Measurements from ENCODE around the gene TTC31. TPM values are rescaled to one million over a fixed set of nuclear protein-coding genes. Genes with fewer than 3 reads are reported as not detected.
"Not testable (repeated sequence)": the region's sequence is repeated elsewhere in the genome, so short reads cannot be mapped to it uniquely, and the experiment has no call there.

The TTC31 gene
- polyA plus RNA-seq, result 10 to 100 TPM; 15.9 to 35.1 (median 31.9) TPM

GRCh38 chr2:74482801-74483674 is at the start of gene TTC31, which contains the start of gene CCDC142:
Gene TTC31 (plus strand): TSS chr2:74483081. CDS start chr2:74483096, 15 bp downstream.
Gene CCDC142 (minus strand): TSS chr2:74482998. CDS start chr2:74482837, 161 bp downstream.
- Mint-ChIP-seq H3K9me3 (no peaks in the 10 kb centered on the region), H3K4me1 (peaks cover 35 to 40% of the 10 kb centered on the region in 2 donors)

GRCh38 chr2:74436111-74436805 is 46.6 kb upstream of the TTC31 start:
- Mint-ChIP-seq H3K9me3 (no peaks in the 10 kb centered on the region), H3K36me3 (no peaks in the 10 kb centered on the region), H3K27me3 (ENCODE audit: low read depth in 3 of 3) (peaks cover 2 to 5% (median 2%) of the 10 kb centered on the region in 3 donors)

More at GRCh38 chr2:74482801-74483674, at the start of gene TTC31, which contains the start of gene CCDC142:
- peak within 1 kb of the TSS; percentile 90 to 100 (median 99) for H3K27ac Mint-ChIP-seq
- peak; percentile 94 to 96 (median 95) for DNase-seq
- peaks cover 0 to 5% (median 4%) of the 10 kb centered on the region in 3 donors for H3K27me3 Mint-ChIP-seq (ENCODE audit: low read depth in 3 of 3)
- H3K4me3 Mint-ChIP-seq, result peak within 1 kb of the TSS; percentile 97 to 100 (median 99)
- peaks cover 6 to 14% (median 8%) of the 10 kb centered on the region in 3 donors for H3K36me3 Mint-ChIP-seq

GRCh38 chr2:74436848-74437695 is 45.8 kb upstream of the TTC31 start:
- H3K36me3 Mint-ChIP-seq, result no peaks in the 10 kb centered on the region
- H3K4me3 Mint-ChIP-seq, result no peak overlapping the region
- peaks cover 23 to 25% of the 10 kb centered on the region in 2 donors for H3K4me1 Mint-ChIP-seq
- peaks cover 2 to 5% (median 3%) of the 10 kb centered on the region in 3 donors for H3K27me3 Mint-ChIP-seq (ENCODE audit: low read depth in 3 of 3)
- DNase-seq, result no peak
- no peaks in the 10 kb centered on the region for H3K9me3 Mint-ChIP-seq
- H3K27ac Mint-ChIP-seq, result peak overlapping the region in 3 of 6 donors; percentile 15 to 82 (median 67)

More at GRCh38 chr2:74436111-74436805, 46.6 kb upstream of the TTC31 start:
- Mint-ChIP-seq H3K4me1 (peaks cover 22 to 23% of the 10 kb centered on the region in 2 donors), H3K27ac (no peak overlapping the region), H3K4me3 (no peak overlapping the region)
- no peak for DNase-seq

GRCh38 chr2:74438248-74438647 is 44.6 kb upstream of the TTC31 start:
- Mint-ChIP-seq H3K36me3 (no peaks in the 10 kb centered on the region), H3K27ac (peak overlapping the region in 4 of 6 donors; percentile 48 to 85 (median 66)), H3K9me3 (no peaks in the 10 kb centered on the region), H3K4me1 (peaks cover 27 to 29% of the 10 kb centered on the region in 2 donors), H3K27me3 (ENCODE audit: low read depth in 3 of 3) (peaks cover 5 to 6% (median 6%) of the 10 kb centered on the region in 3 donors), H3K4me3 (no peak overlapping the region)
- no peak for DNase-seq

GRCh38 chr2:74439373-74439772 is 43.5 kb upstream of the TTC31 start:
- Mint-ChIP-seq H3K4me3 (peak overlapping the region; percentile 18 to 83 (median 81)), H3K27ac (peak overlapping the region in 5 of 6 donors; percentile 48 to 85 (median 82)), H3K27me3 (ENCODE audit: low read depth in 3 of 3) (peaks cover 6 to 8% (median 6%) of the 10 kb centered on the region in 3 donors)

GRCh38 chr2:74439803-74440377 is 43.0 kb upstream of the TTC31 start:
- peak overlapping the region; percentile 70 to 83 (median 81) for H3K4me3 Mint-ChIP-seq
- peaks cover 27 to 29% of the 10 kb centered on the region in 2 donors for H3K4me1 Mint-ChIP-seq
- no peak for DNase-seq
- peak overlapping the region; percentile 23 to 85 (median 61) for H3K27ac Mint-ChIP-seq
- H3K27me3 Mint-ChIP-seq (ENCODE audit: low read depth in 3 of 3), result peaks cover 6 to 8% (median 6%) of the 10 kb centered on the region in 3 donors
- no peaks in the 10 kb centered on the region for H3K9me3 Mint-ChIP-seq
- no peaks in the 10 kb centered on the region for H3K36me3 Mint-ChIP-seq

More at GRCh38 chr2:74439373-74439772, 43.5 kb upstream of the TTC31 start:
- peaks cover 27 to 29% of the 10 kb centered on the region in 2 donors for H3K4me1 Mint-ChIP-seq
- DNase-seq, result no peak
- H3K9me3 Mint-ChIP-seq, result no peaks in the 10 kb centered on the region
- H3K36me3 Mint-ChIP-seq, result no peaks in the 10 kb centered on the region

GRCh38 chr2:74440378-74441169 is 42.3 kb upstream of the TTC31 start:
- peak overlapping the region in 4 of 6 donors; percentile 48 to 85 (median 80) for H3K27ac Mint-ChIP-seq
- H3K9me3 Mint-ChIP-seq, result no peaks in the 10 kb centered on the region
- DNase-seq, result peak; percentile 73 to 82 (median 76)
- H3K4me3 Mint-ChIP-seq, result peak overlapping the region; percentile 70 to 83 (median 81)
- H3K36me3 Mint-ChIP-seq, result no peaks in the 10 kb centered on the region
- peaks cover 27 to 29% of the 10 kb centered on the region in 2 donors for H3K4me1 Mint-ChIP-seq
- peaks cover 6 to 8% (median 6%) of the 10 kb centered on the region in 3 donors for H3K27me3 Mint-ChIP-seq (ENCODE audit: low read depth in 3 of 3)

GRCh38 chr2:74441170-74441689 is 41.7 kb upstream of the TTC31 start:
- H3K9me3 Mint-ChIP-seq, result no peaks in the 10 kb centered on the region
- H3K27ac Mint-ChIP-seq, result peak overlapping the region in 3 of 6 donors; percentile 40 to 80 (median 62)
- no peaks in the 10 kb centered on the region for H3K36me3 Mint-ChIP-seq
- H3K27me3 Mint-ChIP-seq (ENCODE audit: low read depth in 3 of 3), result peaks cover 3 to 8% (median 6%) of the 10 kb centered on the region in 3 donors
- peak overlapping the region; percentile 54 to 83 (median 81) for H3K4me3 Mint-ChIP-seq
- DNase-seq, result no peak
- peaks cover 27 to 29% of the 10 kb centered on the region in 2 donors for H3K4me1 Mint-ChIP-seq

- Mint-ChIP-seq H3K36me3 (no peaks in the 10 kb centered on the region), H3K9me3 (no peaks in the 10 kb centered on the region), H3K27ac (peak within 1 kb of the TSS in 4 of 6 donors; percentile 57 to 88 (median 82)), H3K4me3 (peak within 1 kb of the TSS; percentile 81 to 89 (median 83)), H3K27me3 (ENCODE audit: low read depth in 3 of 3) (peaks cover 3 to 8% (median 5%) of the 10 kb centered on the region in 3 donors), H3K4me1 (peaks cover 27 to 29% of the 10 kb centered on the region in 2 donors)
- peak; percentile 43 to 70 (median 67) for DNase-seq
Observed at GRCh38 chr2:74441690-74442482, 41.0 kb upstream of the TTC31 start, which contains the start of gene RTKN. Gene RTKN (minus strand): TSS chr2:74441937. CDS start chr2:74441816, 121 bp downstream.

- H3K4me1 Mint-ChIP-seq, result peaks cover 27 to 29% of the 10 kb centered on the region in 2 donors
- peak overlapping the region in 3 of 6 donors; percentile 81 to 88 (median 83) for H3K27ac Mint-ChIP-seq
- H3K36me3 Mint-ChIP-seq; DNase-seq; H3K9me3 Mint-ChIP-seq; H3K27me3 Mint-ChIP-seq (ENCODE audit: low read depth in 3 of 3): not testable (repeated sequence)
- H3K4me3 Mint-ChIP-seq, result peak overlapping the region; percentile 80 to 89 (median 81)
Observed at GRCh38 chr2:74442483-74443297, 40.2 kb upstream of the TTC31 start.

All from immature natural killer cell (primary cell).